Neural cell (in vitro differentiated cells): ENCODE measurements around the gene CRAT. TPM values are rescaled to one million over a fixed set of nuclear protein-coding genes. Genes with fewer than 3 reads are reported as not detected.

ENCODE experiments used
- H2AFZ ChIP-seq: fragments of 200-600, 300-800 bp; sonication (generic), shearing (Covaris generic); 2 replicates; pipeline ENCODE4 v1.6.0; 2014; ENCODE audit warnings: low read depth, mild to moderate bottlenecking, antibody characterized with exemption, low read length, moderate library complexity
- H3F3A ChIP-seq: fragments of 200-600 bp; shearing (Covaris generic); 2 replicates; pipeline ENCODE4 v1.6.1; 2016; ENCODE audit warnings: mild to moderate bottlenecking, moderate library complexity, mixed read lengths, antibody characterized with exemption, low read length; ENCODE audit not compliant: insufficient read depth, poor library complexity, severe bottlenecking
- H3K27ac ChIP-seq: fragments of 200-600, 300-800 bp; sonication (generic), shearing (Covaris generic); 2 replicates; pipeline ENCODE4 v1.5.1; 2014; ENCODE audit warnings: mild to moderate bottlenecking, low read length, moderate library complexity
- H3K27me3 ChIP-seq: fragments of 300-800, 200-600 bp; sonication (generic), shearing (Covaris generic); 2 replicates; pipeline ENCODE4 v1.6.0; 2014; ENCODE audit warnings: mild to moderate bottlenecking, low read depth, low read length, moderate library complexity; ENCODE audit not compliant: insufficient read depth
- H3K36me3 ChIP-seq: fragments of 300-800, 200-600 bp; sonication (generic), shearing (Covaris generic); 2 replicates; pipeline ENCODE4 v1.5.1; 2014; ENCODE audit warnings: mild to moderate bottlenecking, antibody characterized with exemption, low read length, moderate library complexity; ENCODE audit not compliant: insufficient read depth
- H3K4me2 ChIP-seq: fragments of 300-800, 200-600 bp; sonication (generic), shearing (Covaris generic); 2 replicates; pipeline ENCODE4 v1.6.0; 2014; ENCODE audit warnings: mild to moderate bottlenecking, low read length
- H3K4me3 ChIP-seq: fragments of 300-800, 200-600 bp; sonication (generic), shearing (Covaris generic); 2 replicates; pipeline ENCODE4 v1.5.1; 2014; ENCODE audit warnings: mild to moderate bottlenecking, low read length, moderate library complexity
- H3K79me2 ChIP-seq: fragments of 200-600 bp; shearing (Covaris generic); replicated peaks from 2 replicates; pipeline ENCODE4 v1.6.0; 2014; ENCODE audit warnings: mild to moderate bottlenecking, low read length, moderate library complexity; ENCODE audit not compliant: insufficient read depth
- H3K9ac ChIP-seq: fragments of 300-800, 200-600 bp; sonication (generic), shearing (Covaris generic); 2 replicates; pipeline ENCODE4 v1.6.1; 2016; ENCODE audit warnings: mild to moderate bottlenecking, low read length, mixed read lengths
- H3K9me2 ChIP-seq: fragments of 200-600 bp; shearing (Covaris generic); 2 replicates; pipeline ENCODE4 v1.6.1; 2016; ENCODE audit warnings: mild to moderate bottlenecking, low read length, mixed read lengths; ENCODE audit not compliant: insufficient read depth
- H3K9me3 ChIP-seq: fragments of 200-600, 300-800 bp; sonication (generic), shearing (Covaris generic); 2 replicates; pipeline ENCODE4 v1.6.1; 2016; ENCODE audit warnings: mild to moderate bottlenecking, mixed run types, low read length, moderate library complexity, mixed read lengths
- H4K20me1 ChIP-seq: fragments of 200-600 bp; shearing (Covaris generic); 2 replicates; pipeline ENCODE4 v1.6.1; 2016; ENCODE audit warnings: mild to moderate bottlenecking, mixed run types; ENCODE audit not compliant: insufficient read depth
- CTCF ChIP-seq: fragments of 450-650 bp; IDR thresholded peaks from 2 replicates; pipeline ENCODE4 v1.5.1; 2014; ENCODE audit warnings: antibody characterized with exemption, mild to moderate bottlenecking, moderate library complexity; ENCODE audit not compliant: poor library complexity, severe bottlenecking
- EP300 ChIP-seq: fragments of 450-650 bp; conservative IDR thresholded peaks from 2 replicates; pipeline ENCODE4 v1.6.1; 2014; ENCODE audit warnings: antibody characterized with exemption, mild to moderate bottlenecking, moderate library complexity; ENCODE audit not compliant: poor library complexity, severe bottlenecking
- EZH2 ChIP-seq: fragments of 200-600, 300-800 bp; shearing (Covaris generic), sonication (generic); IDR thresholded peaks from 2 replicates; pipeline ENCODE4 v1.6.1; 2014; ENCODE audit warnings: antibody characterized with exemption, low read length, borderline replicate concordance, mild to moderate bottlenecking; ENCODE audit not compliant: insufficient read depth, poor library complexity, severe bottlenecking
- MXI1 ChIP-seq: fragments of 450-650 bp; conservative IDR thresholded peaks from 2 replicates; pipeline ENCODE4 v1.6.1; 2014; ENCODE audit warnings: antibody characterized with exemption, mild to moderate bottlenecking; ENCODE audit not compliant: poor library complexity, severe bottlenecking
- POLR2AphosphoS5 ChIP-seq: IDR thresholded peaks from 2 replicates; pipeline ENCODE4 v1.6.1; 2012
- RAD21 ChIP-seq: fragments of 450-650 bp; conservative IDR thresholded peaks from 2 replicates; pipeline ENCODE4 v1.6.1; 2014; ENCODE audit warnings: antibody characterized with exemption, mild to moderate bottlenecking, moderate library complexity
- REST ChIP-seq: IDR thresholded peaks from 2 replicates; pipeline ENCODE4 v1.6.1; 2012; ENCODE audit warnings: borderline replicate concordance
- SMC3 ChIP-seq: fragments of 450-650 bp; conservative IDR thresholded peaks from 2 replicates; pipeline ENCODE4 v1.6.1; 2014; ENCODE audit warnings: antibody characterized with exemption, mild to moderate bottlenecking, moderate library complexity; ENCODE audit not compliant: poor library complexity
- TAF1 ChIP-seq: IDR thresholded peaks from 2 replicates; pipeline ENCODE4 v1.6.1; 2012; ENCODE audit warnings: low read depth
- polyA plus RNA-seq: library from polyadenylated mRNA; depleted of rRNA; stranded (reverse); fragments of >200 nt; gene quantifications from 2 replicates; pipeline ENCODE4 v1.2.3, GENCODE V29; 2014

Gene CRAT
- polyA plus RNA-seq, 1 donor from 2014 or later = 14.3 TPM

GRCh38 chr9:129133082-129133481 lies 22.5 kb upstream of the CRAT start:
- Histone ChIP-seq H3K27me3 (no peaks in the 10 kb centered on the region), H2AFZ (no peak overlapping the region), H3K9ac (no peak overlapping the region), H3K9me2 (no peaks in the 10 kb centered on the region), H3K4me2 (no peak overlapping the region), H3K9me3 (no peaks in the 10 kb centered on the region), H3K27ac (no peak overlapping the region), H3F3A (no peaks in the 10 kb centered on the region), H3K4me3 (no peak overlapping the region), H3K36me3 (peaks cover 5% of the 10 kb centered on the region), H3K79me2 (no peaks in the 10 kb centered on the region), H4K20me1 (no peaks in the 10 kb centered on the region)
- TF ChIP-seq EZH2 (no peak), TAF1 (no peak), RAD21 (no peak), MXI1 (no peak), POLR2AphosphoS5 (no peak), EP300 (no peak), CTCF (no peak), REST (no peak), SMC3 (no peak)

- peak; percentile 92 for TF ChIP-seq CTCF
- TF ChIP-seq MXI1 = no peak
- no peak for TF ChIP-seq TAF1
- TF ChIP-seq RAD21 = peak; percentile 84
- peak; percentile 86 for TF ChIP-seq SMC3
- no peak overlapping the region for H3K4me3 ChIP-seq
- H3K36me3 ChIP-seq = peaks cover 5% of the 10 kb centered on the region
- no peak overlapping the region for H3K27ac ChIP-seq
- no peak overlapping the region for H2AFZ ChIP-seq
- no peaks in the 10 kb centered on the region for H3K27me3 ChIP-seq
- H3K79me2 ChIP-seq = no peaks in the 10 kb centered on the region
- no peaks in the 10 kb centered on the region for H3K9me2 ChIP-seq
- H3K9ac ChIP-seq = no peak overlapping the region
- no peaks in the 10 kb centered on the region for H3F3A ChIP-seq
- H3K9me3 ChIP-seq = no peaks in the 10 kb centered on the region
- no peak overlapping the region for H3K4me2 ChIP-seq
- H4K20me1 ChIP-seq = no peaks in the 10 kb centered on the region
Measured at GRCh38 chr9:129131300-129132145, 20.9 kb upstream of the CRAT start.
